HG02981 (cell line): ENCODE measurements around the gene MEF2C.

Source experiments
- ATAC-seq: cut with Tn5 transposase; IDR thresholded peaks from one replicate; pipeline ENCODE4 v1.9.1; 2021; ENCODE audit warnings: mild to moderate bottlenecking, moderate library complexity; ENCODE audit not compliant: unreplicated experiment

Gene MEF2C

GRCh38 chr5:88833371-88834130 is 49.4 kb downstream of the MEF2C start:
- ATAC-seq, result no peak

- ATAC-seq, result no peak
These were observed 51.2 kb downstream of the MEF2C start for GRCh38 chr5:88831816-88832215.

GRCh38 chr5:88830567-88830966 is 52.4 kb downstream of the MEF2C start:
- peak; percentile 34 for ATAC-seq

- no peak for ATAC-seq
These were observed 53.2 kb downstream of the MEF2C start for GRCh38 chr5:88829775-88830174.

- peak; percentile 22 for ATAC-seq
These were observed 53.9 kb downstream of the MEF2C start for GRCh38 chr5:88829054-88829453.

- no peak for ATAC-seq
These were observed 55.0 kb downstream of the MEF2C start for GRCh38 chr5:88827997-88828396.

GRCh38 chr5:88826646-88827585 is 56.1 kb downstream of the MEF2C start:
- ATAC-seq, result peak; percentile 62

GRCh38 chr5:88825584-88826315 is 57.2 kb downstream of the MEF2C start:
- ATAC-seq, result no peak

GRCh38 chr5:88824892-88825583 is 57.9 kb downstream of the MEF2C start:
- ATAC-seq, result no peak

- no peak for ATAC-seq
These were observed 58.8 kb downstream of the MEF2C start for GRCh38 chr5:88824141-88824540.

- no peak for ATAC-seq
These were observed 59.8 kb downstream of the MEF2C start for GRCh38 chr5:88823201-88823600.

- ATAC-seq, result no peak
These were observed 61.8 kb downstream of the MEF2C start for GRCh38 chr5:88821161-88821560.

- ATAC-seq, result no peak
These were observed 62.4 kb downstream of the MEF2C start for GRCh38 chr5:88820581-88820980.

GRCh38 chr5:88819301-88819999 is 63.5 kb downstream of the MEF2C start:
- ATAC-seq, result no peak

GRCh38 chr5:88818296-88818695 is 64.7 kb downstream of the MEF2C start:
- ATAC-seq, result no peak

GRCh38 chr5:88816195-88816594 is 66.8 kb downstream of the MEF2C start:
- no peak for ATAC-seq

- no peak for ATAC-seq
These were observed 67.8 kb downstream of the MEF2C start for GRCh38 chr5:88815050-88815789.

GRCh38 chr5:88813805-88814575 is 69.0 kb downstream of the MEF2C start:
- no peak for ATAC-seq

- no peak for ATAC-seq
These were observed 69.7 kb downstream of the MEF2C start for GRCh38 chr5:88813244-88813643.
